Esophagus squamous epithelium (tissue), 4 donors: Measurements from ENCODE around the gene TECPR2.

ENCODE experiments used
- CTCF ChIP-seq, 6 experiments: fragments of 450-650 bp in 4 of 6; fragments of 200-600 bp in 2 of 6; sonication (generic) in 2 of 6; IDR thresholded peaks; one replicate each; pipeline ENCODE4 v1.5.1; 2016 to 2019; ENCODE audit warnings: antibody characterized with exemption in 6 of 6, mild to moderate bottlenecking in 4 of 6, moderate library complexity in 4 of 6
- POLR2A ChIP-seq, 4 donors: fragments of 450-650 bp; IDR thresholded peaks; one replicate each; pipeline ENCODE4 v1.6.1; 2017; ENCODE audit warnings: antibody characterized with exemption in 4 of 4, mild to moderate bottlenecking in 4 of 4, moderate library complexity in 3 of 4

GRCh38 chr14:102396521-102396920, 33.8 kb downstream of the TECPR2 start:
- TF ChIP-seq CTCF (IDR thresholded peaks at IDR 0.05) (no peak), POLR2A (IDR thresholded peaks at IDR 0.05) (no peak)
